Psoas muscle (tissue), 8 donors: ENCODE measurements around the gene EIF2S3B. TPM values are rescaled to one million over a fixed set of nuclear protein-coding genes. Genes with fewer than 3 reads are reported as not detected.

Source experiments
- ATAC-seq, 4 donors: fragments of 200-7000 bp; cut with Tn5 transposase; one replicate each; pipeline ENCODE4 v1.9.1; 2020; ENCODE audit warnings: moderate library complexity in 3 of 4, mild to moderate bottlenecking in 2 of 4
- DNase-seq, 2 donors: peaks; one replicate each; pipeline ENCODE4 v3.0.0-alpha.2; 2020
- H3K27ac ChIP-seq: fragments of 200-600 bp; one replicate; pipeline ENCODE4 v1.8.0; 2022
- H3K27me3 ChIP-seq, 3 donors: fragments of 200-600 bp in 1 of 3; one replicate each; pipeline versions ENCODE4 v1.6.1 to v1.8.0; 2013 to 2022; ENCODE audit warnings: low read length in 2 of 3, mild to moderate bottlenecking in 2 of 3, moderate library complexity in 1 of 3; ENCODE audit not compliant: insufficient read depth in 3 of 3
- H3K36me3 ChIP-seq, 2 donors: fragments of 200-600 bp in 1 of 2; one replicate each; pipeline versions ENCODE4 v1.6.1 to v1.8.0; 2013 to 2022; ENCODE audit warnings: low read depth in 1 of 2, mild to moderate bottlenecking in 1 of 2, moderate library complexity in 1 of 2; ENCODE audit not compliant: insufficient read depth in 1 of 2
- H3K4me1 ChIP-seq: fragments of 200-600 bp; one replicate; pipeline ENCODE4 v1.8.0; 2022
- H3K4me3 ChIP-seq: fragments of 200-600 bp; one replicate; pipeline ENCODE4 v1.8.0; 2022; ENCODE audit warnings: mild to moderate bottlenecking
- H3K9me3 ChIP-seq: fragments of 200-600 bp; one replicate; pipeline ENCODE4 v1.8.0; 2022
- CTCF ChIP-seq: fragments of 200-600 bp; IDR thresholded peaks from one replicate; pipeline ENCODE4 v1.8.0; 2022; ENCODE audit warnings: antibody characterized with exemption
- WGBS, 3 donors: extraction: QIAGEN DNeasy Blood & Tissue Kit; methylation state at CpG; one replicate each; pipeline versions ENCODE4 v1.1.6 to v1.1.7; 2013; 5-methylcytosine and 5-hydroxymethylcytosine counted together
- intact Hi-C, 2 donors: fragments of 100-400 bp; cut with DNase I; formaldehyde crosslinking; loops; one replicate each; pipeline versions ENCODE4 v1.11.0 to v1.14.2; 2022
- polyA plus RNA-seq, 3 donors: library from polyadenylated mRNA; stranded (reverse); fragments of 200-250 nt; gene quantifications; one replicate each; pipeline ENCODE4 v1.2.3, GENCODE V29; 2013
- total RNA-seq, 4 donors: library from RNA; stranded (reverse); fragmentation: NEBNext Ultra II Directional in 2 of 4; extraction: Animal tissue kit (Norgen Biotek cat#: 25700) in 2 of 4; gene quantifications; one replicate each; pipeline versions ENCODE4 v1.2.1 to v1.2.4, GENCODE V29; 2021 to 2023
- donor health status: healthy with polysubstance abuse.
- donor health status: DM: no; HTN: no; CAD: no; lungs with moderate emphysema.
- donor health status: Bipolar disorder and iron deficiency.
- donor health status: healthy.
- donor health status: DM: yes; HTN: yes; CAD: no.
- donor health status: DM: no; HTN: no; CAD: no.
- donor health status: DM: no; HTN: no; CAD: no.
- donor health status: DM: yes; HTN: yes; CAD: no.

The EIF2S3B gene
- total and polyA plus RNA-seq, 7 donors: 0.20 to 2.6 (median 0.38) TPM

- H3K27ac ChIP-seq: no peak overlapping the region
- no peak for ATAC-seq
- no peak for TF ChIP-seq CTCF
- no peaks in the 10 kb centered on the region for H3K9me3 ChIP-seq
- no peaks in the 10 kb centered on the region for H3K27me3 ChIP-seq
- no peak for DNase-seq
- WGBS, 3 donors: 70 to 74% (median 72%) methylated on average over 6 of the region's 6 CpGs
- no peak overlapping the region for H3K4me3 ChIP-seq
- no peaks in the 10 kb centered on the region for H3K36me3 ChIP-seq
- intact Hi-C loops: no loop called here
- H3K4me1 ChIP-seq: no peaks in the 10 kb centered on the region
Observed at GRCh38 chr12:10557329-10557728, 51.6 kb downstream of the EIF2S3B start.

DNA sequence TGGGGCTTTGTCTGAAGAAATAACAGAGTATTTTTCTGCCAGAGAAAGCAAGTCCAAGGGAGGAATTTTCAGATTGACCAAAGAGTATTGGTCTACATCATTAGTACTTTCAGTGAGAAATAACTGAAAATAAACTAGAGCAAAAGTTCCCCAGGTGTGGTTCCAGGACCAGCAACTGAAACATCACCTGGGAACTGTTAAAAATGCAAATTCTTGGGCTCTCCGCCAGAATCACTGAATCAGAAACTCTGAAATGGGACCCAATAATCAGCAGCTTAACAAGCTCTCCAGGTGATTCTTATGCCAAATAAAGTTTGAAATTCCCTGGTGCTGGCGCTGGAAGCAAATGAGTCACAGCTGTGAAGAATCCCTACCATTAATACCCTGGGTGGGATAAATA lies 52.1 kb downstream of the EIF2S3B start:
- no peaks in the 10 kb centered on the region for H3K36me3 ChIP-seq
- TF ChIP-seq CTCF: no peak
- no peak for DNase-seq
- no peaks in the 10 kb centered on the region for H3K4me1 ChIP-seq
- no peak overlapping the region for H3K27ac ChIP-seq
- no peak for ATAC-seq
- H3K4me3 ChIP-seq: no peak overlapping the region
- no peaks in the 10 kb centered on the region for H3K9me3 ChIP-seq
- no peaks in the 10 kb centered on the region for H3K27me3 ChIP-seq
- intact Hi-C loops: no loop called here
- WGBS, 3 donors: 63 to 75% (median 74%) methylated on average over 2 of the region's 2 CpGs

Other genes with a start within 250 kb of the EIF2S3B start
- 1 to 10 TPM in 1 of 4 donors, under 1 TPM in 3; 0.17 to 1.1 (median 0.49) TPM for gene KLRD1, start 198.0 kb upstream of the EIF2S3B start, total RNA-seq
- gene KLRD1, start 198.0 kb upstream of the EIF2S3B start, polyA plus RNA-seq: under 1 TPM; 0.03 to 0.30 (median 0.13) TPM
- under 1 TPM in 3 of 4 donors, not detected in 1; 0.28 to 0.47 (median 0.34) TPM for gene KLRK1, start 115.8 kb upstream of the EIF2S3B start, total RNA-seq
- under 1 TPM; 0.09 to 0.55 (median 0.25) TPM for gene KLRK1, start 115.8 kb upstream of the EIF2S3B start, polyA plus RNA-seq
- not detected for gene KLRC4, start 96.1 kb upstream of the EIF2S3B start, total RNA-seq
- under 1 TPM in 1 of 3 donors, not detected in 2; 0.23 TPM for gene KLRC4, start 96.1 kb upstream of the EIF2S3B start, polyA plus RNA-seq
- gene KLRC3, start 85.3 kb upstream of the EIF2S3B start, total RNA-seq: not detected
- gene KLRC3, start 85.3 kb upstream of the EIF2S3B start, polyA plus RNA-seq: not detected
- not detected for gene KLRC2, start 69.9 kb upstream of the EIF2S3B start, total RNA-seq
- not detected for gene KLRC2, start 69.9 kb upstream of the EIF2S3B start, polyA plus RNA-seq
- gene KLRC1, start 52.5 kb upstream of the EIF2S3B start, total RNA-seq: under 1 TPM in 1 of 4 donors, not detected in 3; 0.40 TPM
- under 1 TPM; 0.05 to 0.14 (median 0.06) TPM for gene KLRC1, start 52.5 kb upstream of the EIF2S3B start, polyA plus RNA-seq
- gene MAGOHB, start 107.7 kb downstream of the EIF2S3B start, total RNA-seq: 1 to 10 TPM; 4.0 to 8.5 (median 6.4) TPM
- gene MAGOHB, start 107.7 kb downstream of the EIF2S3B start, polyA plus RNA-seq: 1 to 10 TPM; 7.2 to 9.7 (median 8.9) TPM
- under 1 TPM in 3 of 4 donors, not detected in 1; 0.06 to 0.18 (median 0.09) TPM for gene STYK1, start 168.2 kb downstream of the EIF2S3B start, total RNA-seq
- gene STYK1, start 168.2 kb downstream of the EIF2S3B start, polyA plus RNA-seq: under 1 TPM in 2 of 3 donors, not detected in 1; 0.03 to 0.29 TPM
- 1,000 to 10,000 TPM; 3,022 to 5,174 (median 4,517) TPM for gene YBX3, start 217.4 kb downstream of the EIF2S3B start, total RNA-seq
- 1,000 to 10,000 TPM; 2,735 to 6,125 (median 4,885) TPM for gene YBX3, start 217.4 kb downstream of the EIF2S3B start, polyA plus RNA-seq